Retinal pigment epithelial cell (primary cell): ENCODE measurements around the gene PDE8A.

ENCODE experiments used
- DNase-seq: peaks from one replicate; pipeline ENCODE4 v3.0.0-alpha.2; 2010; ENCODE audit warnings: low read depth
- H3K4me3 ChIP-seq: 2 replicates; pipeline ENCODE4 v1.5.1; 2011; ENCODE audit warnings: mild to moderate bottlenecking, low read length, control low read depth, moderate library complexity
- TF ChIP-seq, protein P1 (sequence below): conservative IDR thresholded peaks from 2 replicates; pipeline ENCODE4 v1.5.1; 2011; ENCODE audit warnings: low read depth, low read length, control low read depth, inconsistent platforms

Gene PDE8A

DNA sequence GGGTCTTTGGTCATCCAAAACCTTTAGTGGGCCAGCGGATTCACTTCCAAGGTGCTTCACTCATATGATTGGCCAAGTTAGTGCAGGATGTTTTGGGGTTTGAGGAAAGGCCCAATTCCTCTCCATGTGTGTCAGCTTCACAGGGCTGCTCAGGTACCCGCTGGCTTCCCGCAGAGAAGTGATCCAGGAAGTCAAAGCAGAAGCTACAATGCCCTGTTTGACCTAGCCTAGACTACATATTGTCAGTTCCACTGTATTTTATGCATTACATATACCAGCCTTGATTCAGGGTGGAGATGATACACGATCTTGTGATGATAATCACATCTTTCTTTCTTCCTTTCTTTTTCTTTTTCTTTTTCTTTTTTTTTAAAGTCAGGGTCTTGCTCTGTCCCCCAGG is 32.1 kb downstream of the PDE8A start:
- DNase-seq = no peak
- TF ChIP-seq, protein P1, sequence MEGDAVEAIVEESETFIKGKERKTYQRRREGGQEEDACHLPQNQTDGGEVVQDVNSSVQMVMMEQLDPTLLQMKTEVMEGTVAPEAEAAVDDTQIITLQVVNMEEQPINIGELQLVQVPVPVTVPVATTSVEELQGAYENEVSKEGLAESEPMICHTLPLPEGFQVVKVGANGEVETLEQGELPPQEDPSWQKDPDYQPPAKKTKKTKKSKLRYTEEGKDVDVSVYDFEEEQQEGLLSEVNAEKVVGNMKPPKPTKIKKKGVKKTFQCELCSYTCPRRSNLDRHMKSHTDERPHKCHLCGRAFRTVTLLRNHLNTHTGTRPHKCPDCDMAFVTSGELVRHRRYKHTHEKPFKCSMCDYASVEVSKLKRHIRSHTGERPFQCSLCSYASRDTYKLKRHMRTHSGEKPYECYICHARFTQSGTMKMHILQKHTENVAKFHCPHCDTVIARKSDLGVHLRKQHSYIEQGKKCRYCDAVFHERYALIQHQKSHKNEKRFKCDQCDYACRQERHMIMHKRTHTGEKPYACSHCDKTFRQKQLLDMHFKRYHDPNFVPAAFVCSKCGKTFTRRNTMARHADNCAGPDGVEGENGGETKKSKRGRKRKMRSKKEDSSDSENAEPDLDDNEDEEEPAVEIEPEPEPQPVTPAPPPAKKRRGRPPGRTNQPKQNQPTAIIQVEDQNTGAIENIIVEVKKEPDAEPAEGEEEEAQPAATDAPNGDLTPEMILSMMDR = no peak
- H3K4me3 ChIP-seq = no peak overlapping the region

DNA sequence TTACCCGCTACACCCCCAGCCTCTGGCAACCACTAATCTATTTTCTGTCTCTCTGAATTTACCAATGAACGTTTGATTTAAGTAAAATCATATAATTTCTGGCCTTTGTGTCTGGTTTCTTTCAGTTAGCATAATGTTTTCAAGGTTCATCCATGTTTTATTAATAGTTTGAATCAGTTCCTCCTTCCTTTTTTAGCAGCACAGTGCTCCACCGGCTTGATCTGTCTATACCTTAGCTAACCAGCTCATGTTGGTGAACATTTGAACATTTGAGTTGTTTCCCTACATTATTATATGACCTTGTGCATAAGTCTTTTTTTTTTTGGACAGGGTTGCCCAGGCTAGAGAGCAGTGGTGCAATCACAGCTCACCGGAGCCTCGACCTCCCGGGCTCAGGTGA is 33.3 kb downstream of the PDE8A start:
- H3K4me3 ChIP-seq = no peak overlapping the region
- DNase-seq = no peak
- TF ChIP-seq, protein P1 = no peak

DNA sequence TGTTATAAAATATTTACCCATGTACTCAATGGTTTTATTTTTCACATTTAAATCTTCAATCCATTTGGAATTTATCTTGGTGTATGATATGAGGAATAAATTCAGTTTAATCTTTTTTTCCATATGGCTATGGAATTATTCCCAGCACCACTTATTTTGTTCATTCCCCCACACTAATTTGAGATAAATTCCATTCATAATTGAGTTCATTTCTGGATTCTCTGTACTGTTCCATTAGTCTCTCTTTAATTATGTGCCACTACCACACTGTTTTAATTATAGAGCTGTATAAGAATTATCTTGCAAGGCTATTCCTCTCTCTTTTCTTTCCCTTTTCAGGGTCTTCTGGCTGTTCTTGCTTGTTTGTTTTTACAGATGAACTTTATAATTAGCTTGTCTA is 34.6 kb downstream of the PDE8A start:
- DNase-seq = no peak
- no peak overlapping the region for H3K4me3 ChIP-seq
- TF ChIP-seq, protein P1 = no peak

DNA sequence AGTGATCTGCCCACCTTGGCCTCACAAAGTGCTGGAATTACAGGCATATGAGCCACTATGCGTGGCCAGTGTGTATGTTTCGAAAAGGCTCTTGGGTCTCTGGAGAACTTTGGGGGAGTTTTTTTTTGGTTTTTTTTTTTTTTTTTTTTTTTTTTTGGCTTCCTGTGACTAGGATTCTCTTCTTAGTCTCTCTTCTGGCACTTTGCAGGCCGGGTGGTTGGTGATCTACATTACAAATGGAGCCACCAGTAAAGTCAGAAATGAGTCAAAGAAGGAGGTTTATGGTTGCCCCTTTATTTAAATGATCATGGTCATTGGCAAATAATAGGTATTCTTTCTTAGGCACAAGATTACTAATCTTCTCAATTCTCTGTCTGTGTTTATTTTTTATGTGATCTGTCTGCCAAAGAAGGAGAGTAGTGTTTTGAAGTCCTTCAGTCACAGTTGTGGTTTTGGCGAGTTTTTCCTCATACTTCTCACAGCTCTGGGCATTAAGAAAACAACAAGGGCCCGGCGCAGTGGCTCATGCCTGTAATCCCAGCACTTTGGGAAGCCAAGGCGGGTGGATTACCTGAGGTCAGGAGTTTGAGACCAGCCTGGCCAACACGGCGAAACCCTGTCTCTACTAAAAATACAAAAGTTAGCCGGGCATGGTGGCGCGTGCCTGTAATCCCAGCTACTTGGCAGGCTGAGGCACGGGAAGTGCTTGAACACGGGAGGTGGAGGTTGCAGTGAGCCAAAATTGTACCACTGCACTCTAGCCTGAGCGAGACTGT is 38.3 kb downstream of the PDE8A start:
- DNase-seq = no peak
- no peak overlapping the region for H3K4me3 ChIP-seq
- TF ChIP-seq, protein P1 = no peak

DNA sequence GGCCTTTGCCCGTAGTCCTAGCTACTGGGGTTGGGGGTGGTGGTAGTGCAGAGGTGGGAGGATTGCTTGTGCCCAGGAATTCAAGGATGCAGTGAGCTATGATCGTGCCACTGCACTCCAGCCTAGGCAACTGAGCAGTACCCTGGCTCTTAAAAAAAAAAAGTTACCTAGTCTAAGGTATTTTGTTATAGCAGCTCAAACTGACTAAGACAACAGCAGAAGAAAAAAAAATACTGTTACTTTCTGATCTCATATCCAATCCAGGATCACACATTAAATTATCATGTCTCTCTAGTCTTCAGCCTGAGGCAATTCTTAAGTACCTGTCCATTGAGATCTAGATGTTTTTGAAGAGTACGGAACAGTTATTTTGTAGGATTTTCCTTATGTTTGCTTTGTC is 39.8 kb downstream of the PDE8A start:
- no peak for DNase-seq
- no peak overlapping the region for H3K4me3 ChIP-seq
- TF ChIP-seq, protein P1 = no peak

DNA sequence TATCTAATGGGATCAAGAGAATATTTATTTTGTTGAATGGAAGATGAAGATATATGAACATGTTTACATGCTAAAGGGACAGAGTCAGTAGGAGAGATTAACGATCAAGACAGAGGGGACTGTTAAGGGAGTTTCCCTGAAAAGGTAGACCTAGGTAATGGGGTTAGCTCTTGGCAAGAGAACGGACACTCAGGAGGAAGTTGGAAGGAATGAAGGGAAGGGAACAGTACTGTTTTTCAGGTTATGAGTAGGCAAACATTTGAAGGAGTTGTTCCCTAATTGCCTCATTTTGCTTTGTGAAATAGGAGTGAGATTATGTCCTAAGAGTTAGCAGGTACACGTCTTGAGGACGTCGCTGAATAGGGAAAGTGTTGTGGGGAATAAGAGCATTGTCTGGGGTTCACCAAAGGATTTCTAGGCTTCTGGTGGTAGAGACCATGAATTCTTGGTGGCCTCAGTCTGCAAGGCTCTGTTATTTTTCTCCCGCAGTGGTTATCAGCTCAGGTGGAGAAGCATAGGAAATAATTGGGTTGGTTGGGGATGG is 41.3 kb downstream of the PDE8A start:
- TF ChIP-seq, protein P1 = no peak
- DNase-seq = no peak
- no peak overlapping the region for H3K4me3 ChIP-seq

DNA sequence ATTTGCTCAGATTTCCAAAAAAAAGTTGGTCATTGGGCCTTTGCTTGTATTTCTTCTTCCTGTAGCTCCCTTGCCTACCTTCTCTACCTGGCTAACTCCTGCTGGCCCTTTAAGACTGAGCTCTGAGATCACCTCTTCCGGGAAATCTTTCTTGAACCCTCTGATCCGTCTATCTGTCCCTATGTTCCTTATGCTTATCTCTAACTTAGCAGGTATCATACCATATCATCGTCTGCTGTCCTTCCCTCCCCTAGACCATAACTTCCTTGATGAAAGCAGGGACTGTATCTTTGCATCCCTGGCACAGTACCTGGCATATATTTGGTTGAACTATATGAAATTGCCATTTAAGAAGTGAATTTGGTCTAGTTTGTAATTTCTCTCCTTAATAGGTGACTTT is 42.3 kb downstream of the PDE8A start:
- H3K4me3 ChIP-seq = no peak overlapping the region
- TF ChIP-seq, protein P1 = no peak

More for the DNA sequence above, 42.3 kb downstream of the PDE8A start:
- DNase-seq = no peak
